Memory B cell (primary cell): ENCODE data around the gene ECHS1.
A peak's percentile ranks its signal among the peaks of the same experiment; 100 is the strongest.

Experiments
- ATAC-seq: fragments of 150-1000 bp; cut with Tn5 transposase; 2 replicates; pipeline ENCODE4 v1.10.0; 2021; ENCODE audit warnings: low read depth, mild to moderate bottlenecking, moderate library complexity
- DNase-seq, 2 donors: peaks; one replicate each; pipeline ENCODE4 v3.0.0; 2022; ENCODE audit warnings: low spot score in 2 of 2
- H3K27ac Mint-ChIP-seq: one replicate; pipeline ENCODE4 v1.8.0; 2022; ENCODE audit warnings: mild to moderate bottlenecking, moderate library complexity, mixed read lengths
- H3K27me3 Mint-ChIP-seq: one replicate; pipeline ENCODE4 v1.8.0; 2022; ENCODE audit warnings: mixed read lengths
- H3K36me3 Mint-ChIP-seq: one replicate; pipeline ENCODE4 v1.8.0; 2022; ENCODE audit warnings: mild to moderate bottlenecking, mixed read lengths
- H3K4me1 Mint-ChIP-seq: one replicate; pipeline ENCODE4 v1.8.0; 2022; ENCODE audit warnings: mixed read lengths
- H3K4me3 Mint-ChIP-seq: one replicate; pipeline ENCODE4 v1.8.0; 2022; ENCODE audit warnings: mild to moderate bottlenecking, moderate library complexity, mixed read lengths
- H3K9me3 Mint-ChIP-seq: one replicate; pipeline ENCODE4 v1.8.0; 2022; ENCODE audit warnings: mixed read lengths

ECHS1 gene

GRCh38 chr10:133338080-133339071, 34.8 kb downstream of the ECHS1 start:
- peaks cover 2% of the 10 kb centered on the region for H3K9me3 Mint-ChIP-seq

GRCh38 chr10:133337370-133337725, 35.8 kb downstream of the ECHS1 start:
- Mint-ChIP-seq H3K4me3 (no peak overlapping the region), H3K27ac (no peak overlapping the region), H3K27me3 (peaks cover 18% of the 10 kb centered on the region), H3K36me3 (no peaks in the 10 kb centered on the region), H3K9me3 (peaks cover 3% of the 10 kb centered on the region), H3K4me1 (peaks cover 4% of the 10 kb centered on the region)
- DNase-seq (no peak), ATAC-seq (no peak)

More at GRCh38 chr10:133338080-133339071, 34.8 kb downstream of the ECHS1 start:
- ATAC-seq, result no peak
- peaks cover 4% of the 10 kb centered on the region for H3K4me1 Mint-ChIP-seq
- DNase-seq, result no peak
- H3K27me3 Mint-ChIP-seq, result peaks cover 9% of the 10 kb centered on the region
- no peak overlapping the region for H3K27ac Mint-ChIP-seq
- H3K36me3 Mint-ChIP-seq, result no peaks in the 10 kb centered on the region
- no peak overlapping the region for H3K4me3 Mint-ChIP-seq

GRCh38 chr10:133336577-133337369, 36.4 kb downstream of the ECHS1 start, which contains the start of gene CALY:
CALY (minus strand) TSS chr10:133336896; CDS start chr10:133328989, 7,907 bp downstream.
- peak within 1 kb of the TSS; percentile 69 for H3K4me3 Mint-ChIP-seq
- H3K36me3 Mint-ChIP-seq, result no peaks in the 10 kb centered on the region
- H3K27ac Mint-ChIP-seq, result no peak within 1 kb of the TSS
- H3K27me3 Mint-ChIP-seq, result peaks cover 16% of the 10 kb centered on the region
- peaks cover 4% of the 10 kb centered on the region for H3K4me1 Mint-ChIP-seq
- peaks cover 3% of the 10 kb centered on the region for H3K9me3 Mint-ChIP-seq
- DNase-seq (peak; percentile 64 to 72), ATAC-seq (peak; percentile 65)

GRCh38 chr10:133336118-133336576, 37.0 kb downstream of the ECHS1 start:
- Mint-ChIP-seq H3K4me1 (peaks cover 4% of the 10 kb centered on the region), H3K4me3 (no peak overlapping the region), H3K27me3 (peaks cover 14% of the 10 kb centered on the region), H3K36me3 (no peaks in the 10 kb centered on the region), H3K9me3 (peaks cover 3% of the 10 kb centered on the region), H3K27ac (no peak overlapping the region)
- ATAC-seq (no peak), DNase-seq (no peak)

GRCh38 chr10:133335246-133336117, 37.7 kb downstream of the ECHS1 start:
- DNase-seq (peak; percentile 72 to 79), ATAC-seq (peak; percentile 57)
- Mint-ChIP-seq H3K4me3 (peak overlapping the region; percentile 69), H3K4me1 (peaks cover 4% of the 10 kb centered on the region), H3K36me3 (no peaks in the 10 kb centered on the region), H3K9me3 (peaks cover 3% of the 10 kb centered on the region), H3K27ac (peak overlapping the region; percentile 83), H3K27me3 (peaks cover 14% of the 10 kb centered on the region)

- DNase-seq (no peak), ATAC-seq (peak; percentile 19)
- H3K27me3 Mint-ChIP-seq, result peaks cover 14% of the 10 kb centered on the region
- H3K27ac Mint-ChIP-seq, result peak overlapping the region; percentile 83
- H3K4me3 Mint-ChIP-seq, result peak overlapping the region; percentile 83
- H3K4me1 Mint-ChIP-seq, result peaks cover 4% of the 10 kb centered on the region
- H3K9me3 Mint-ChIP-seq, result peaks cover 3% of the 10 kb centered on the region
- no peaks in the 10 kb centered on the region for H3K36me3 Mint-ChIP-seq
Observed at GRCh38 chr10:133334503-133335245, 38.5 kb downstream of the ECHS1 start.

- Mint-ChIP-seq H3K27ac (no peak overlapping the region), H3K4me1 (peaks cover 4% of the 10 kb centered on the region), H3K27me3 (peaks cover 14% of the 10 kb centered on the region), H3K4me3 (no peak overlapping the region), H3K9me3 (peaks cover 3% of the 10 kb centered on the region), H3K36me3 (no peaks in the 10 kb centered on the region)
- DNase-seq, result no peak
- ATAC-seq, result no peak
Observed at GRCh38 chr10:133332936-133333699, 40.0 kb downstream of the ECHS1 start.

- peaks cover 27% of the 10 kb centered on the region for H3K27me3 Mint-ChIP-seq
Observed at GRCh38 chr10:133329491-133330202, 43.5 kb downstream of the ECHS1 start.

GRCh38 chr10:133328358-133329343, 44.5 kb downstream of the ECHS1 start:
- Mint-ChIP-seq H3K9me3 (peaks cover 3% of the 10 kb centered on the region), H3K27me3 (peaks cover 27% of the 10 kb centered on the region), H3K27ac (no peak overlapping the region), H3K4me3 (no peak overlapping the region), H3K36me3 (no peaks in the 10 kb centered on the region), H3K4me1 (peaks cover 12% of the 10 kb centered on the region)
- DNase-seq (no peak), ATAC-seq (no peak)

More at GRCh38 chr10:133329491-133330202, 43.5 kb downstream of the ECHS1 start:
- DNase-seq (peak; percentile 88 to 94), ATAC-seq (peak; percentile 89)
- H3K36me3 Mint-ChIP-seq, result no peaks in the 10 kb centered on the region
- peaks cover 12% of the 10 kb centered on the region for H3K4me1 Mint-ChIP-seq
- H3K4me3 Mint-ChIP-seq, result peak overlapping the region; percentile 52
- H3K27ac Mint-ChIP-seq, result no peak overlapping the region
- peaks cover 3% of the 10 kb centered on the region for H3K9me3 Mint-ChIP-seq

GRCh38 chr10:133327651-133328357, 45.4 kb downstream of the ECHS1 start:
- Mint-ChIP-seq H3K27me3 (peaks cover 21% of the 10 kb centered on the region), H3K27ac (no peak overlapping the region), H3K4me3 (no peak overlapping the region), H3K4me1 (peaks cover 12% of the 10 kb centered on the region), H3K36me3 (no peaks in the 10 kb centered on the region), H3K9me3 (no peaks in the 10 kb centered on the region)
- no peak for DNase-seq
- ATAC-seq, result no peak
